Activated T-helper 2 cell treated with anti-CD3 and anti-CD28 coated beads, Interferon-gamma antibody, Interleukin-2, Interleukin-4, amounts not matched to agents 10 μg/mL and 5 μg/mL and 100 μg/mL, durations not matched to agents 14 hours and 24 hours and 36 hours (primary cell): Measurements from ENCODE around the gene SVOPL. TPM values are rescaled to one million over a fixed set of nuclear protein-coding genes. Genes with fewer than 3 reads are reported as not detected.
"Not testable (repeated sequence)": the region's sequence is repeated elsewhere in the genome, so short reads cannot be mapped to it uniquely, and the experiment has no call there.

Source experiments
- DNase-seq: peaks from one replicate; pipeline ENCODE4 v3.0.0; 2021; ENCODE audit warnings: low spot score
- H3K27ac Mint-ChIP-seq: one replicate; pipeline ENCODE4 v1.8.0; 2021; ENCODE audit warnings: mixed read lengths
- H3K27me3 Mint-ChIP-seq: one replicate; pipeline ENCODE4 v1.8.0; 2021; ENCODE audit warnings: low read depth, mixed read lengths
- H3K36me3 Mint-ChIP-seq: one replicate; pipeline ENCODE4 v1.8.0; 2021; ENCODE audit warnings: low read depth, mixed read lengths
- H3K4me1 Mint-ChIP-seq: one replicate; pipeline ENCODE4 v1.8.0; 2021; ENCODE audit warnings: low read depth, mixed read lengths
- H3K4me3 Mint-ChIP-seq: one replicate; pipeline ENCODE4 v1.8.0; 2021; ENCODE audit warnings: low read depth, mild to moderate bottlenecking, moderate library complexity, mixed read lengths
- H3K9me3 Mint-ChIP-seq: one replicate; pipeline ENCODE4 v1.8.0; 2021; ENCODE audit warnings: mixed read lengths
- intact Hi-C: fragments of 100-400 bp; cut with micrococcal nuclease; formaldehyde crosslinking; loops from one replicate; pipeline ENCODE4 v1.15.1; 2023
- total RNA-seq: library from RNA; stranded (reverse); gene quantifications from 2 replicates; pipeline ENCODE4 v1.2.3, GENCODE V29; 2022

SVOPL gene
- total RNA-seq, 1 donor from 2014 or later = not detected

DNA sequence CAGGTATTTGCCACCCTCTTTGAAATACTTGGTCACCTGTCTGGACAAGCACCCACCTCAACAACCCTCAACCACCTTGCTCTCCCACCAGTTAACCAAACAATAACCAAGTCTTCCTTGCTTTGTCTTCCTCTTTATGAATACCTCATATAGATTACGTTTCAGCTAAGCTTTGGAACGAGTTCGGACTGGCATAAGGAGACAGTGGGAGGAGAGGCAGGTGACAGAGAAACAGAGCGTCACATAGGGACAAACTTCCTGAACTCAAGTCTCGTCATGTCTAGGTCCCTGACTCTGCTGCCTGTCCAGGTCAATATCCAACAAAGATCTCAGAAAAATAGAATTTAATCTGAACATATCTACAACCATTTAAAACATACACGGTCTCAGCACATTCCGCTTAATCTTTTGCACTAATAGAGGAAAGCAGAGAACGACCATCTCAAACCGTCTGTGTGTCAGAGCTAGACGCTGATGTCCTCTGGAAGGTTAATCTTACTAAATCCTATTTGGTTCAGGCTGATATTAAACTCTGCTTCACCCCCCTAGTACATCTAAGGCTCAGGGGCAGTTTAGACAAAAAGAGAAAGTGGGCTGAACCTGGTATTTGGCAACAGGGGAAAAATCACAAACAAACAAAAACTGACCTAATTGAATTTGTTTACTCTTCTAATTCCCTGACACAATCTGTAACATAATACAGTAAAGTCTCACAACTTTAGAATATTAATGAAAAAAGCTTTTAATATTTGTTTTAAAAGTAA is 26.4 kb upstream of the SVOPL start:
- peaks cover 2% of the 10 kb centered on the region for H3K27me3 Mint-ChIP-seq
- no peak overlapping the region for H3K27ac Mint-ChIP-seq
- intact Hi-C loops = no loop called here
- no peaks in the 10 kb centered on the region for H3K36me3 Mint-ChIP-seq
- no peak overlapping the region for H3K4me3 Mint-ChIP-seq
- no peaks in the 10 kb centered on the region for H3K4me1 Mint-ChIP-seq
- DNase-seq = no peak
- H3K9me3 Mint-ChIP-seq = no peaks in the 10 kb centered on the region

DNA sequence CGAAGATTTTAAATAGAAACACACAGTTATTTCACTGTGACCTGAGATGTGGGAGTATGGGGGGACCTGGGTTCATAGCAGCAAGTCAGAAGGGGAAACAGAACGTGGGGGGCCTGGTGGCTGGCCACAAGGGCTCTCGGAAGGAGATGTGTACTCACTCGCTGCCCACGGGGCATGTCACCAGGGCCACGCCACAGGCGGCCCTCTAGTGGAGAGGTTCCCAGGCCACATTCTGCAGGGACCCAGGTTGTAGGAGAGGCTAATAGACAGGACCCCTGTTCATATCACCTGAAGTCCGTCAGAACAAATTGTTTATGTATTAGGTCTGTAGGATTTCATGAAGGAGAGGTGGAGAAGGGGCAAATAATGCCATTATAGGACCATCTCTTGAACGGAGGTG is 25.1 kb upstream of the SVOPL start:
- Mint-ChIP-seq H3K4me3 (no peak overlapping the region), H3K4me1 (no peaks in the 10 kb centered on the region), H3K27me3 (peaks cover 2% of the 10 kb centered on the region), H3K9me3 (no peaks in the 10 kb centered on the region), H3K27ac (no peak overlapping the region), H3K36me3 (no peaks in the 10 kb centered on the region)
- intact Hi-C loops = no loop called here
- DNase-seq = no peak

DNA sequence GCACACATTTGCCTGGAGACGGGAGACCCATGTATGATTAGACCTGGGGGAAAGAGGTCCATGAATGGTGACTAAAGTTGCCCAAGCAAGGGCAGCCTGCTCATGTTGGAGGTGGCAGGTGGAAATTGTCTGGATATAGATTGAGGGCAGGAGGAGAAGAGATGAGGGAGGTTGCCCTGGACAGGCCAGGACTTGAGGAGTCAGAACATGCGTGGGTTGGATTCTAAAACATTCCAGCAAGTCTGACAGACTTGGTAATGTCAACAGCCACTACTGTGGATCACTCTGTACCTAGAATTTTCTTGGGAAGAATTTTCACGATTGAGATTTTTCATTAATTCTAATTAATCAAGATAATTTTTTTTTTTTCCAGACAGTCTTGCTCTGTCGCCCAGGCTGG is 19.1 kb upstream of the SVOPL start:
- Mint-ChIP-seq H3K9me3 (no peaks in the 10 kb centered on the region), H3K27me3 (peaks cover 23% of the 10 kb centered on the region), H3K4me3 (no peak overlapping the region), H3K4me1 (peaks cover 6% of the 10 kb centered on the region), H3K27ac (no peak overlapping the region), H3K36me3 (no peaks in the 10 kb centered on the region)
- no peak for DNase-seq
- intact Hi-C loops = no loop called here

DNA sequence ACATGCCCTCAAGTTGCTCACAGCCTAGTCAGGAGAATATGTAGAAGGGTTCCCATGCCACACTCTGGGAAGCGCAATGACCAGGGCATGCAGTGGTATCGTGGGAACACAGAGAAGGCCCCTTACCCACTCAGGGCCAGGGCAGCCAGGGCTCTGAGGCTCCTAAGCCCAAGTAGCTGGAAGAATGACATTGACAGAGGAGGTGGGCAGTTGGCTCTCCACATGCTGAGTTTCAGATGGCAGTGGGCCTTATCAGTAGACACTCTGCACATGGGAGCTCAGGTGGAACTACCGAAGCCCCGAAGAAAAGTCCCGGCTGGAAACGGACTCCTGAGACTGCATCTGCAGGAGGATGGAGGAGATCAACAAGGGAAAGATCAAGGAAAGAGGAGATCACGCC is 15.7 kb upstream of the SVOPL start:
- Mint-ChIP-seq H3K4me3 (peak overlapping the region; percentile 43), H3K27ac (no peak overlapping the region), H3K4me1 (peaks cover 14% of the 10 kb centered on the region), H3K36me3 (no peaks in the 10 kb centered on the region), H3K27me3 (peaks cover 25% of the 10 kb centered on the region), H3K9me3 (no peaks in the 10 kb centered on the region)
- no peak for DNase-seq
- intact Hi-C loops = no loop called here

DNA sequence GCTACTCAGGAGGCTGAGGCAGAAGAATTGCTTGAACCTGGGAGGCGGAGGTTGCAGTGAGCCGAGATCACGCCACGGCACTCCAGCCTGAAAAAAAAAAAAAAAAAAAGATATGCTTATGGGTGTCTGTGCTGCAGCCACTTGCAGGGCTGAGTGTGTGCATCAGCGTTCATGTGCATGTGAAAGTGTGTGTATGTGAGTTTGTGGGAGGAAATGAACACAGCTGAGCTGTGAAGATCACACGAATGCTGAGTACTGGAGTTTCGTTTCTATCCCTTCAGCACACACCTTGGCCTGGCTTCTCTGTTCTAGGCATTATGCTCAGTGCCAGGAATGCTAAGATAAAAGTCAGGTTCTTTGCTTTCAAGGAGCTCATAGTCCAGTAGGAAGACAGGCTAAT is 12.0 kb upstream of the SVOPL start:
- no peaks in the 10 kb centered on the region for H3K9me3 Mint-ChIP-seq
- H3K4me3 Mint-ChIP-seq = no peak overlapping the region
- peaks cover 14% of the 10 kb centered on the region for H3K4me1 Mint-ChIP-seq
- intact Hi-C loops = loop anchor here (5.0 kb wide), 1 partner anchor 86 kb away; no protein-coding TSS in a partner anchor
- H3K27ac Mint-ChIP-seq = no peak overlapping the region
- H3K36me3 Mint-ChIP-seq = no peaks in the 10 kb centered on the region
- H3K27me3 Mint-ChIP-seq = peaks cover 19% of the 10 kb centered on the region
- DNase-seq = no peak

DNA sequence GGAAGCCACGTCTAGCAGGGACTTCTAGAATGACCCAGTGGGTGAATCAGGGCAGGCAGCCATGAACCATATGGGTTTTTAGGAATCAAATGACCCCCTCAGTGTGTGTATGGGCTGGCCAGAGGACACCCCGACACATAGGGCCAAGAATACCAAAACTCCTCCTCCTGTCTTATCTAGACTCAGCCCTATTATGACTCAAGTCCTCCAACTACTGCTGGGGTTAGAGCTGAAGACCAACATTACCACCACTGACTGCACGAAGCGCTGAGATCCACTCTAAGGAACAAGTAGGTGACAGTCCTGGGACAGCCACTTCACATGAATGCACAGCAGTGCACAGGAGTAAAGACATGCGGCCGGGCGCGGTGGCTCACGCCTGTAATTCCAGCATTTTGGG is 11.5 kb upstream of the SVOPL start:
- H3K9me3 Mint-ChIP-seq = no peaks in the 10 kb centered on the region
- intact Hi-C loops = loop anchor here (5.0 kb wide), 1 partner anchor 85 kb away; no protein-coding TSS in a partner anchor
- H3K27ac Mint-ChIP-seq = no peak overlapping the region

DNA sequence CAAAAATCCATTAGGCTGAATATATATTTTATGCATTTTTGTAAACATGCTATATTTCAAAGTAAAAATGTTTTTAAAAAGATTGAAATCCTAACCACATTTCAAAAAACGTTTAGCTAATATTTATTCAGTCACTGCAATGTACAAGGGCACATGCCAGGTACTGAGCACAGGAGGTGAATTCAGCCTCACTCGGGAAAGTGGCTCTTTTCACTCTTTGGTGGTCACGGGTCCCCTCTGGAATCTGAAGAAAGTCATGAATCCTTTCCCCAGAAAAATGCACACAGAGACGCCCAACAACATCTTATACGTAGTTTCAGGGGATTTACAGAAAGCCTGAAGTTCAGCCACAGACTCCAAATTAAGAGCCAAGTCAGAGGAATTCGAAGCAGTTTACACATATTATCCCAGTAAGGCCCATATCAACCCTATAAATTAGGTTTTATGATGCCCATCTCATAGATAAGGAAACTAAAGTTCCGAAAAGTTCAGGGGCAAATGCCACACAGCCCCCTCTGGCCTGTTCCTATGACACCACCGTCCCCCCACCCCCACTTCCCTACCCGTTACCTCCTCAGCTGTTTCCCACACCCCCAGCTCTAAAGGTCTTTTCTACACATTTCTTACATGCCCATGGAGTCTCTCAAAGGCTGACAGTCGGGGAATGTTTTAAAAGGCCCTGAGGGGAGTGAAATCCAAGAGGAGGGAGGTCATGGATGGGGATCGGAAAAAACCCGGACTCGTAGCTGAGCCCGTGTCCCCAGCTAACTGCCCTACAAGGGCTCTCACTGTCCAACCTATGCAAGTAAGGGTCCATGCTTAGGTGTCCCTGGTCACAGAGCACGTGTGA is 9.6 kb upstream of the SVOPL start:
- Mint-ChIP-seq H3K36me3 (no peaks in the 10 kb centered on the region), H3K27me3 (peaks cover 4% of the 10 kb centered on the region), H3K9me3 (no peaks in the 10 kb centered on the region), H3K27ac (no peak overlapping the region), H3K4me1 (peaks cover 7% of the 10 kb centered on the region), H3K4me3 (no peak overlapping the region)
- DNase-seq = no peak
- intact Hi-C loops = loop anchor here (5.0 kb wide), 1 partner anchor 83 kb away; no protein-coding TSS in a partner anchor

More for the DNA sequence above, 11.5 kb upstream of the SVOPL start:
- no peak for DNase-seq
- H3K4me3 Mint-ChIP-seq = no peak overlapping the region
- H3K4me1 Mint-ChIP-seq = peaks cover 9% of the 10 kb centered on the region
- no peaks in the 10 kb centered on the region for H3K36me3 Mint-ChIP-seq
- peaks cover 14% of the 10 kb centered on the region for H3K27me3 Mint-ChIP-seq

DNA sequence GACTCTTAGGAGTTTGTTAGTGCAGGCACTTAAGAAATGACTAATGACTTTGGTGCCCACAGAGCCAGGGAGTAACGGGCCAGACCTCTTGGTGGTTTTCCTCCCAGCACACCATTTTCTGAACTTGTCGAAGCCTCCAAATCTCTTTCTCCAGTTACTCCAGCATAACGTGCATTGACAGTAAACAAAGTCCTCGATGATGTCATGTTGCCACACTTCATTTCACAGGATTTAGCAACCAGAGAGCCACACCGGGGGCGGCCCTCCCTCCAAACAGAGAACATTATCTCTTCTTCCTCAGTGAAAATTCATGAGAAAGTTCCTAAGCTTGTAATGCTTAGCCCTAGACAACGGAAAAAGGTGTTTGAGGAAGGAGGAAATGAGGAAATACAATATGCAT is 4.0 kb upstream of the SVOPL start:
- Mint-ChIP-seq H3K27ac (no peak overlapping the region), H3K4me1 (peaks cover 4% of the 10 kb centered on the region)
- intact Hi-C loops = no loop called here

DNA sequence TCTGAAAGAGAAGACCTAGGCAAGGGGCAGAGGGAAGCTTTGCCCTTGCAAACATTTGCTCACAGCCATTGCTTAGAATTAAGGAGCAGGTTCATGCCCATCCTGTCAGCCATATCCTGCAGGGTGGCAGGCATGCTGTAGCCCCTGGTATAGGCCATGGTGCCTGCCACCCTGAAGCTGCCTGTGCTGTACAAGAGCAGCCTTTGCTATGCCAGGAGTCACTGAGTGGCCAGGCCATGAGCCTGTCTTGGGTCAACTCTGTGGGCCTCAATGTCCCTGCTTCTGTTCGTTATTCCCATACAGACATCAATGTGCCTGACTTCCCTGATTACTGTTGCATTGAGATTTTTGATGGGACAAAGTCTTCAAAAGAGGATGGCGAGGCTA is 368 bp upstream of the SVOPL start:
- Mint-ChIP-seq H3K4me3 (no peak overlapping the region), H3K4me1 (peaks cover 4% of the 10 kb centered on the region), H3K27me3 (no peaks in the 10 kb centered on the region), H3K27ac (no peak overlapping the region), H3K9me3 (no peaks in the 10 kb centered on the region), H3K36me3 (no peaks in the 10 kb centered on the region)
- intact Hi-C loops = no loop called here
- DNase-seq = no peak

More for the DNA sequence above, 4.0 kb upstream of the SVOPL start:
- Mint-ChIP-seq H3K9me3 (no peaks in the 10 kb centered on the region), H3K4me3 (no peak overlapping the region), H3K36me3 (no peaks in the 10 kb centered on the region), H3K27me3 (no peaks in the 10 kb centered on the region)
- no peak for DNase-seq

DNA sequence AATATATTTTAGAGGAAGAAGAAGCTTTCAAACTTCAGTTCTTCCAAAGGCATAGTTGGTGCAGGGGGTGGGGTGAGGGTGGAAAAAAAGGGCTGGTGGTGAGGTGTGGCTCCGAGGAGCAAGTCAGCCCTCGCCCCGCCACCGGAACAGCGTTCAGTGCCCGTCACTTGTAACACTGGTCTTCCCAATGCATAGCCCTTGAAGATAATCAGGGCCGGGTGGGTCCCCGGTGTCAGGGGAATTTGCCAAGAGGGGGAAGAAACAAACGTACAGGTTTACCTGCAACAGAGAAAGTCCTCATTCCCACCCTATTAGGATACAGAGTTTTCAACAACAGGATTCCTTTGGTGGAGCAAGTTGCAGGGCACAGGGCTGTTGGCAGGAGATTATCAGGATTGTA is 1.5 kb downstream of the SVOPL start:
- Mint-ChIP-seq H3K36me3 (no peaks in the 10 kb centered on the region), H3K4me3 (no peak overlapping the region), H3K27me3 (no peaks in the 10 kb centered on the region), H3K27ac (no peak overlapping the region), H3K9me3 (no peaks in the 10 kb centered on the region), H3K4me1 (no peaks in the 10 kb centered on the region)
- no peak for DNase-seq
- intact Hi-C loops = no loop called here

DNA sequence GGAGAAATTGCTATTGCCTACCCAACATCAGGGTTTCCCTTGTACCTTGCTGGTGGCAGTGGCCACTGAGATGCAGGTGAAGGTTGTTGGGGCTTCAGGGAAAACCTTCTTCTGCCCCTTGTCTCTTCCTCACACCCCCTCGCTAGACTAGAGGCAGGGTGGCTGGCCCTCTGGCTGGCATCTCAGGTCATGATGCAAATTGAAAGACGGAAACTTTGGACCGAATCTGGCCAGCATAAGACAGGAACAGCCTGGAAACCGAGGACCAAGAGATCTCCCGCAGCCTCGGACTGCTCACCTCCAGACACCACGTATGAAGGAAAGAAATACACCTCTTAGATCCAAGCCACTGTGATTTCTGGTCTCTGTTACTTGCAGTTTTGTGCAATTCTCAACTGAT is 2.9 kb downstream of the SVOPL start:
- intact Hi-C loops = no loop called here
- no peaks in the 10 kb centered on the region for H3K4me1 Mint-ChIP-seq
- no peaks in the 10 kb centered on the region for H3K9me3 Mint-ChIP-seq
- H3K27ac Mint-ChIP-seq = no peak overlapping the region
- no peaks in the 10 kb centered on the region for H3K36me3 Mint-ChIP-seq
- no peak for DNase-seq
- no peak overlapping the region for H3K4me3 Mint-ChIP-seq
- no peaks in the 10 kb centered on the region for H3K27me3 Mint-ChIP-seq

DNA sequence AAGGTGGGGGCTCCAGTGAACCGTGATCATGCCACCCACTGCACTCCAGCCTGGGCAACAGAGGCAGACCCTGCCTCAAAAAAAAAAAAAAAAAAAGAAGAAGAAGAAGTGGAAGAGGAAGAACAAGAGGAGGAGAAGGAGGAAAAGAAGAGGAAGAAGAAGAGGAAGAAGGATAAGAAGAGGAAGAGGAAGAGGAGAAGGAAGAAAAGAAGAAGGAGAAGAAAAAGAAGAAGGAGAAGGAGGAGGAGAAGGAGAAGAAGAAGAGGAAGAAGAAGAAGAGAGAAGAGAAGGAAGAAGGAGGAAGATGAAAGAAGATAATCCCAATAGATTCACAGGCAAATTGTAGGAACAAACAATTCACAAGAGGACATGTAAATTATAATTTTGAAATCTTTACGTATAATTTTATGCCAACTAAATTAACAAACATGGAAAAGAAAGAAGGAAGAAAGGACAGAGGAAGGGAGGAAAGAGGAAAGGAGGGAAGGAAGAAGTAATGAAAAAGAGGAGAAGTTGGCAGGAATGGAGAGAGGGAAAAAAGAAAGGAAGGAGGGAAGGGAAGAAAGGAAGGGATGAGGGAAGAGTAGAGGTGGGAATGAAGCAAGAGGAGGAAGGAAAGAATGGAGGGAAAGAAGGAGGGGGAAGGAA is 3.5 kb downstream of the SVOPL start:
- intact Hi-C loops = no loop called here
- Mint-ChIP-seq H3K36me3 (no peaks in the 10 kb centered on the region), H3K27me3 (no peaks in the 10 kb centered on the region), H3K9me3 (no peaks in the 10 kb centered on the region), H3K27ac (no peak overlapping the region), H3K4me1 (no peaks in the 10 kb centered on the region), H3K4me3 (no peak overlapping the region)
- no peak for DNase-seq

DNA sequence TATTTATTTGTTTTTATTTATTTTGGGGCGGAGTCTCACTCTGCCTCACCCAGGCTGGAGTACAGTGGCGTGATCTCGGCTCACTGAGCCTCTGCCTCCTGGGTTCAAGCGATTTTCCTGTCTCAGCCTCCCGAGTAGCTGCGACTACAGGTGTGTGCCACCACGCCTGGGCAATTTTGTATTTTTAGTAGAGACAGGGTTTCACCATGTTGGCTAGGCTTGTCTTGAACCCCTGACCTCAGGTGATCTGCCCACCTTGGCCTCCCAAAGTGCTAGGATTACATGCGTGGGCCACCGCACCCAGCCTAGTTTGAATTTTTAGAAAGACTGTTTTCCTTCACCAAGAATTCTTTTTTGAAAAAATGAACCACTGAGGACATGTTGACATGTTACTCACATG is 5.4 kb downstream of the SVOPL start:
- H3K4me1 Mint-ChIP-seq, H3K27ac Mint-ChIP-seq, H3K4me3 Mint-ChIP-seq, H3K27me3 Mint-ChIP-seq, DNase-seq, intact Hi-C loops, H3K9me3 Mint-ChIP-seq, H3K36me3 Mint-ChIP-seq: not testable (repeated sequence)
